Central memory CD4-positive, alpha-beta T cell (primary cell): ENCODE measurements around the gene ADORA2A.

Experiments
- DNase-seq: peaks from one replicate; pipeline ENCODE4 v3.0.0; 2022

Gene ADORA2A

DNA sequence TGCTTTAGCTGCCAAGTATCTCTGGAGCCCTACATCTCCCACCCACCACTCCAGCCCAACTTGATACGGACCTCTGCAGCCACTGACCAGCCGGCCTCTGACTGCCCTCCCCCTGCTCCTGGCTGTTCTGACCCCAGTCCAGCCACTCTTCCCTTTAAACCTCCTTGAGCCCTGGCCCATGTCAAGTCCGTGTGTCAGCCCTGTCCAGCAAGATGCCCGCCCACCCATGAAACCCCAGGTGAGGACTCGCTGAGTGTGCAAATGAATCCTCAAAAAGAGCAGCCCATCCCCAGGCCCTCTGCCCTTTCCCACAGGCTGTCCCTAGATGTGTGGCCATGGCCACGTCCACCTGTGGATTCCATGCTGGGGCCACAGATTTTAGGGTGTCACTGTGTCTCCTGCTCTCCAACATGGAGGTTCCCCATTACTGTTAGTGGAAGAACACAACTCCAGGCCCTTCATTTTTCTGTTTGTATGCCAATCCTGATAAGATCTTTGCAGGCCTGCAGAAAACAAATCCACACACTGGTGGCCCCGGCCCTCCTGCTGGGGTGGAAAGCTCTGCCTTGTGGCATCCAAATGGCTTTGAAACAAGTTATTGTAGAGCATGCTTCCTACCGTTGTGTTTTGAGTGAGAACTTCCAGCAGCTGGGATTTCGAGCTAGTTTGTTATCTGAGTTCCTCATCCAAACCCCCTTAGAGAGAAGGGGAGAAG is 22.7 kb upstream of the ADORA2A start:
- no peak for DNase-seq

DNA sequence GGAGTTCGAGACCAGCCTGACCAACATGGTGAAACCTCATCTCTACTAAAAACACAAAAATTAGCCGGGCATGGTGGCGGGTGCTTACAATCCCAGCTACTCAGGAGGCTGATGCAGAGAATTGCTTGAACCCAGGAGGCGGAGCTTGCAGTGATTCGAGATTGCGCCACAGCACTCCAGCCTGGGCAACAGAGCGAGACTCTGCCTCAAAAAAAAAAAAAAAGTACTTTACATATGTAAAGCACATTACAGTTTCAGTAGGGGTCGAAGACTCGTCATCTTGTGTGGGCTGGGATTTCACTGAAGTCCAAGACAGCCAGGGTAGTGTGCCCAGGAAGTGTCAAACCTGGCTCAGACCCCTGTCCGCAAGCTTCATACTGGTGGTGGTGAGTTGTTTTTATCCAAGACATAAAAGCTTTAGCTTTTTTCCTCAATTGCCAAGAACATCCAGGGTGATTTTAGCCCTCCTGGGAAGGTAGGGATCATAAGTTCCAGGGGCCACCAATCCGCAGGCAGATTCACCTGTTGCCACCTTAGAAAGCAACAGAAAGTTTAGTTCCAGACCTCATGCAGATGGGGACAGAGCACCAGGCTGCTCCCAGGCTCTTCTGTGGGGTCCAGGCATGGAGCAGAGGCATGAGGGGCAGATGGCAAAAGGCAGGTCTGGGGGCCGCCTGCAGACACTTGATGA is 21.6 kb upstream of the ADORA2A start:
- no peak for DNase-seq

DNA sequence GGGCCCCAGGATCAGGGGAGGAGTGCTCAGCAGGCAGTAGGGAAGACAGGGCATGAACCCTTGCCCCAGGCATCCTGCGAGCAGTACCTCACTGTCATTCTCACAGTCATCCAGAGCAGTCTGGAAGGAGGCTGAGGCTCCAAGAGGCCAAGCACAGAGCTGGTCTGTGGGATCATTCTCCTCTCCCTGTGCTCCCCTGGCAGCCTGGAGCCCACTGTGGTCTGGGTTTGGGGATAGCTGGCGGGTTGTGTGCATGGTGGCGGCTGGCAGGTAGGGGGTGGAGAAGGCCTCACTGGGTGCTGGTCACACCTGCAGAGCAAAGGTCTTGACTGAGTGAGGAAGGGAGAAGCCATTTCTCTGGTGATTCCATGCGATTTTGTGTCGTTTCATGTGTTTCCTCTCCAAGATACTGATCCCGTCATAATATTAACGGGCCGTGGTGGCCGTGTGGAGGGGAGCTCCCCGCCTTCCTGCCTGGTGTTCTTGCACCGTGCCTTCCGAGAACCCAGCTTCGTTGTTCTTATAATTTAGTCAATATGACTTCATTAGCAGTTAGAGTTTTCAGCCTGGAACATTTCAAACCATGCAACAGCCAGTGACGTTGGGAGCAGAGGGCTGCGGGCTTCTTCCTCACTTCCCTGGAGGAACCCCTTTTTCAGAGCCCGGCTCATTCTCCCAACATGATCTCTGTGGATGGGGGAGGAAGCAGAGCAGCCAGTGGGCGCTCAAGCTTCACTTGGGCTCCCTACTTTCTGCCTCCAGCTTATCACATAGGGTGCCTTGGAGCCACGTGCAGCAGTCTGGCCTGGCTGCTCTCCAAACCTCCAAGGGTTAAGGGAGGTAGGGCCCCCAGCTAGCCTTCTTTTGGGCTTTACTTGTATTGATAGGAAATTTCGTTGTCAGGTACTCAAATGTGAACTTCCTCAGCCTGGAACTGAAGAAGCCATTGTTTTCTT is 20.8 kb upstream of the ADORA2A start:
- DNase-seq = no peak

DNA sequence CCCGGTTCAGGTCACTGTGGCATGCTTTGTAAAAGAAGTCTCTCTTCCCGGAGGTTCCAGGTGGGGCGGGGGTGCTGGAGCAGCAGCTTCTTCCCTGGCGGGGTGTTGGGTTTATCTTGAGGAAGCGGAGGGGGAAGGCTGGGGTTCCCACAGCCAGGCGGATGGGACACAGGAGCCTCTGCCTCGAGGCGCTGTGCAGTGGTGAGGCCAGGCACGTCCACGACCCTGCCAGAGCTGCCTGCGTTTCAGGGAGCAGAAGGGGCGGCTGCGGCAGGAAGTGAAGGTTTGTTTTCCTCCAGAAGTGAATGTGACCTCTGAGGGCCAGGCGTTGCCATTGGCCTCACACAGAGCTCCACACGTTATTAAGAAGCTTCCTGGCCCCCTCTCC is 20.1 kb upstream of the ADORA2A start:
- DNase-seq = no peak

DNA sequence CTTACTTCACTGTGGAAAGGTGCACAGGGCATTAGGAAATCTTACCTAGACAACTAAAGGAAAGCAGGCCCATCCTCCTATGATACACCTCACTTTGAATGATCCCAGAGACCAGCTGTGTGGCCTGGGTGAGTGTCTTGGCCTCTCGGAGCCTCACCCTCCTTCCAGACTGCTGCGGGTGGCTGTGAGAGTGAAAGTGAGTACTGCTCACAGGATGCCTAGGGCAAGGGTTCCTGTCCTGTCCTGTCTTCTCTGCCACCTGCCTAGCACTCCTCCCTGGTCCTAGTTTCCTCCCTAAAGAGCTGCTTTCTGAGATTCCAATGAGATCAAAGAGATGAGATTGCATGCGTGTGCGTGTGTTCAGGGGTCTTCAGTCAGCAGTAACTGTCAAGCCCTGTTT is 19.5 kb upstream of the ADORA2A start:
- DNase-seq = no peak

DNA sequence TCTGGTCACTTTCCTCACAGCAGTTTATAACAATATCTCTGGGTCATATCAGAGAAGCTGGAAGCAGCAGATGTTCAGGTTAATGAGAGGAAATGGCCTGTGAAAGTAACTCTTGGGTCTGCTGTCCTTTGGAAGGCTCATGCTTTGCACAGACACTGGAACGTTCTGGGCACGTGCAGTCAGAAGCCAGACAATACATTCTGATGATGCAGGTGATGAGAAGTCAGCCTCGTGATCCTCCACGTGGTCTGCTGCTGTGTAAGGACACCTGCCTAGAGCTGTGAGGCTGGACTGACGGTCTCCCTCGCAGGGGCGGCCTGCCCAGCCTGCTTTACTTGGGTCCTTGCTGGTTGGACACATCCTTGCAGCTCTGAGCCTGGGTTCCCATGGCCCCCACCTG is 18.8 kb upstream of the ADORA2A start:
- DNase-seq = no peak

DNA sequence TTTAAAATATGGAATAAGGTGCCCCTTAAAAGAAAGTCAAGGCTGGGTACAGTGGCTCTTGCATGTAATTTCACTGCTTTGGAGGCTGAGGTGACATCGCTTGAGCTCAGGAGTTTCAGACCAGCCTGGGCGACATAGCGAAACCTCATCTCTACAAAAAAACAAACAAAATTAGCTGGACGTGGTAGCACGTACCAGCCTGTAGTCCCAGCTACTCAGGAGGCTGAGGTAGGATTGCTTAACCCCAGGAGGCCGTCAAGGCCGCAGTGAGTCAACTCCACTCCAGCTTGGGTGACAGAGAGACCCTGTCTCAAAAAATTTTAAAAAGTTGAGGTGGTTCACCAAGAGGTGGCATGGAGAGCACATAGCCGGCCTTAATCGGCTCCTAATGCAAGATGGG is 17.7 kb upstream of the ADORA2A start:
- no peak for DNase-seq

DNA sequence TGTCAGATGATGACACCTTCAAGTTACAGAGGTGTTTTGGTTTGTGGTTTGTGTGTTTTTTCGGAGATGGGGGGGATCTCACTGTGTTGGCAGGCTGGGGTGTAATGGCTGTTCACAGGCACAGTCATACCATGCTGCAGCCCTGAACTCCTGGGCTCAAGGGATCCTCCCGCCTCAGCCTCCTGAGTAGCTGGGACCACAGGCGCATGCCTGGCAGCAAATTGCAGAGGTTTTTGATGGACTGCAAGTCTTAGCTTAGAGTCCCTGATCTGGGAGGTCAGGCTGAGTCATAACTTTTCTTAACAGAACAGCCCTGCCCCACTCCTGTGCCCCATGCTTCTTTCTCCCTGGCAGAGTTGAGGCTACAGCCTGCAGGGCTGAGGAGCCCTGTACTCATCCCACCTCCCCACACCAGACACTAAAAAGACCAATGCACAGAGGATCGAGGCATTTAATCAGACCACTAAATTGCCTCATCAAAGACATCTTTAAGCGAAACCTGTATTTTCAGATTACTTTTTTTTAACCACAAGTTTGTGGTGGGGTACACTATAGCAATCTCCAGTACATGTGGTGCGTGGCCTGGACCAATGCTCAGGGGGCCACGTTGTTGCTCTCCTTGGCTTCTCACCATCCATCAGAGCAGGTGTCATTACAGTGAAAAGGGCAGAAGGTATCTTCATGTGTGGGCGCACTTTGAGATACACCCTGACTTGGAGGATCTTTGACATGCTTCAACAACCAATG is 17.1 kb upstream of the ADORA2A start:
- DNase-seq = no peak

DNA sequence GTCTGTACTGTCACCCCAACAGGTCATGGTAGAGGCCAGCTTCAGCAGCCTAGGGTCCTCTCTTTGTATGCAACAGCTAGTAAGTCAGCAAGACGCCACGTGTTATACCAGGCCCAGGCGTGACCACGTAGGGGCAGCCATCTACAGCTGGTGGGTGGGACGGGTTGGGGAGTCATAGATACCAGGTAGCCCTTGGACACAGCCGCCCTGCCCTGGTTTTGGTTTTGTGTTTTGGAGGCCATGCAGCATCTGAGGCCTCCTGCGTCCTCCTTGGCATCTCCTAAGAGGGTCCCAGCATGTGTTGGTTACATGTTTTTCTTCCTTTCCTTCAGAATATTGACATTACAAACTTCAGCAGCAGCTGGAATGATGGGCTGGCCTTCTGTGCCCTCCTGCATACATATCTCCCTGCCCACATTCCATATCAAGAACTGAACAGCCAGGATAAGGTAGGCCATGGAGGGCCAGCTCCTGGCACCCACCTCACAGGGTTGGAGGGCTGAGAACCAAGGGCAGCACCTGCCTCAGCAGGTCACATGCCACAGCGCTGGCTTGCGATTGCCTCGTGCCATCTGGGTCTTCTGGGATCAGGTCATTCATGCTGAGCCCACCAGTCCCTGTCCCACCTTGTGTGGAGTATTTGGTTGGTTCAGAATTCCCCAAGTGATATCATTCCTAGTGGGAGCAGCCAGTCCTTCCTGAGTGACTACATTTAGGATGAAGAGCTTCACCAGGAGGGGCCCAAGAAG is 16.0 kb upstream of the ADORA2A start:
- DNase-seq = no peak

DNA sequence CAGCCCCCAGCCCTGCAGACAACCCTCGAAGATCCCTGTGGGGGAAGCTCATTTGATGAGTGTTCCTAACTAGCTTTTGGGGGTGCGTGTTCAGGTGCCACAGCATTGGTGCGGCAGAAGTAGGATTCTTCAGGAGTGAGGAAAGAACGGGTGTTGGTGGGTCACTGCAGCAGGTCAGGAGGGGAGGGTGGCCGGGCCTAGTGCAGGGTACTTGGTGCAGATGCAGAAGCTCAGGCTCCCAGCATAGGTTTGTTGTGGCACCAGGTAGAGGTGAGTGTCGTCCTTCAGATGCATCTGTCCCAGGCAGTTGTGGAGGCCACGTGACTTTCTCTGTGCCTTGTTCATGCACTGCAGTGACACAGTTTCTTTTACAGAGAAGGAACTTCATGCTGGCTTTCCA is 15.1 kb upstream of the ADORA2A start:
- no peak for DNase-seq

DNA sequence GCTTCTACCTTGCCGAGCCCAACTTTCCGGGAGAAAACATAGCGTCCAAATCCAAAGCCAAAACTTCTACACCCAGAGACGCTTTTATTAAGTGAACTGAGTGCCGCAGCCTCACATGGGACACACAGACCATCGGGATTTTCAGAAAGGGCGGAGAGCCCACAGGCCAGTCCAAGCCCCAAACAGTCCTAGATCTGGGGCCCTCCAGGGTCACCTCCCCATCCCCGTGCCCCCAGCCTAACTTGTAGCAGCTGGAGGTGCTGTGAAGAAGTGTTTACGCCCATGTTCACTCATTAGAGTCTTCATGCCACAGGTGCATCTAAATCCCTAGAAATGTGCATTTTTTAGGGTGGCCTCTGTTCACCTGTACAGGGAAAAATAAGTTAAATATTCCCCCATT is 14.1 kb upstream of the ADORA2A start:
- no peak for DNase-seq

DNA sequence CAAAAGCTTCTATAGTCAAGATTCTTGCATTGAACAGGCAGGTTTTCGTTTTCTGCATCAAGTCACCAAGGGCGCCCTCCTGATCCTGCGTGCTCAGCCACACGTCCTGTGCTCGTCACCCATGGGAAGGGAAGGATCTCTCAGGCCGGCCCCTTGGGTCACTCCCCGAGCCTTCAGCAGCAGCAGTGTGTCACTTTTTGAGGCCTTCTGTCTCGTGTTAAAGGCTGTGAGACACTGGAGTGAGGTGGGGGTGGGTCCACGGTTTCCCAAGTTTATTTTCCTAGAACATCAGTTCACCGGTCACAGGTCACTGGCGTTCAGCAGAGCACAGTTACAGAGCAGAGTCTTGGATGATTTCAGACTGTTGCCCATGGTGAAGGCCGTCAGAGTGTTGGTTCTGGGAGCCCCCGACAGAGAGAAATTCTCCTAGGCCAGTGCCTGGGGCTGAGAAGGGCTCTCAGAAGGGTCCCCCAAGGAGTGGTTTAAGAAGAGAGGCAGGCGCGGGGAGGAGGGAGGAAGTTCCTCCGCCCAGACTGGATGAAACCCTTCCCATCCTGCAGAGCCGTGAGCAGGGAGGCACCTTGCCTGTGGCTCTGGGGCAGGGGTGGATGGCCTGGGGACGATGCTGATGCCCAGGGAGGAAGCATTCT is 13.5 kb upstream of the ADORA2A start:
- no peak for DNase-seq

DNA sequence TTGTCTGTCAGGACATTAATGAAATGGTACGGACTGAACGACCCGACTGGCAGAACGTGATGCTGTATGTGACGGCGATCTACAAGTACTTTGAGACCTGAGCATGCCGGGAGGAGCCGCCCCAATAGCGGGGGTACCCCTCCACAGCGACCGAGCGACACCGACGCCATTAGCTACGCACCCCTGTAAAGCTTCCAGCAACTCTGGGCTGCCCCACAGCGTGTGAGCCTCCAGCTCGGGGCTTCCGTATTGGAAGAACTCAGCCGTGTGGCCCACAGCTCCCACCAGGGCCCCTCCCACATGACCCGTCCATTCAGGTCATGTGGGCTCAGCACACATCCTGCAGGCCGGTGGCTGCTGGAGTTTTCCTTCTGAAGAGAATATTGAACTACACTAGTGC is 12.9 kb upstream of the ADORA2A start:
- no peak for DNase-seq

DNA sequence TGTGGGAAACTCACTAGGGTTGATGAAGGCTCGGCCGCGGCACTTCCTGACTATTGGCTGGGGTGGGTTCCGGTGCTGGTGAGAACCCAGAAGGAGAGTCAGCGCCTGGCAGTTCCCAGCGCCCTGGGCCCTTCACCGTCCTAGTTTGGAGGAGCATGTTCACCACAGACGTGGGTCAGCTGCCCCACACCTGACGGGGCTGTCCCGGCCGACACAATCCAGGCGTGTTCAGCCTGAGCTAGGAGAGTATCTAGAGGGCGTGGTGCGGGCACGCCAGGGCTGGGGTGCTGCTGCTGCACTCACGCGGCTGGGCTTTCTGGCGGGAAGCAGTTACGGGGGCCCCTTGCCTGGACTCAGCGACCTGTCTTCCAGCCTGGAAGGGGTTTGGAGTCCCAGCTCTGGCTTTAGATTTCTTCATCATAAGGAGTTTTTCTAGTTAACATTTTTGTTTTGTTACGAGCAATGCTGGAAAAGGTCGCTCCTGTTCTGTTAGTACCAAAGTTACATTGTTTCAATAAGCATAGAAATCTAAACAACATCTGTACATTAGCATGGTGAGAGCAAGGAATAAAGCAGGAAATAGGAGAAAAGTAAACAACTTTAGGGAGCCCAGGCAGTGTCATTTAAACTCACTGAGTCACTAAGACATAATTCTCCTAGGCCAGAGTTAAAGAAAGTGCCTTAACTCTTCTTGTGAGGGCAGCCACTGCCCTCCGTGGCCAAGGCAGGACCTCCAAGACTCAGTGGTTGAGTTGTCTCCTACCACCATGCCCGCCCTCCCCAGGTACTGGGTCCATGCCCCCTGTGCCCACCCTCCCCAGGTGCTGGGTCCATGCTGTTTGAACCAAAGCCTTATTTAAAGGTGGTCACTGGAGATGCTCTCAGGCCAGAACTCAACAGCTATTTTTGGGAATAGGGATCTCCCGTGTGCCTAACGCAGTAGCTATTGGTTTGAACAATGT is 12.1 kb upstream of the ADORA2A start:
- DNase-seq = no peak

DNA sequence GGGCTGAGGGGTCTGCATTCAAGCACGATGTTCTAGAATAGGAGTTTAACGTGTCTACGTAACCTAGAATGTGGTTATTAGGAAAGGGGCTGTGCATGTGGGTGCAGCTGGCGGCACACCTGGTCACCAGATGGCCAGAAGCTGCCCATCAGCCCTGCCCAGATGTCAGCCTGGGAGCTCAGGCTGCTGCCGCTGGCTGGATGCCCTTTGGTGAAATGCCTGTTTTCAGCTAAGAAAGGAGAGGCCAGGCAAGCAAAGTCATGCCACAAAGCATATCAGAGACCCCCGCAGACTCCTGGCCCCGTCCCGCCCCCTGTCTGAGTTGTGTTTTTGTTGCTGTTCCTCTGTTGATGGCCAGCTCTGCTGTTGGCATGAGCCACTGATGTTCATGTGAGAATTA is 11.3 kb upstream of the ADORA2A start:
- DNase-seq = no peak

DNA sequence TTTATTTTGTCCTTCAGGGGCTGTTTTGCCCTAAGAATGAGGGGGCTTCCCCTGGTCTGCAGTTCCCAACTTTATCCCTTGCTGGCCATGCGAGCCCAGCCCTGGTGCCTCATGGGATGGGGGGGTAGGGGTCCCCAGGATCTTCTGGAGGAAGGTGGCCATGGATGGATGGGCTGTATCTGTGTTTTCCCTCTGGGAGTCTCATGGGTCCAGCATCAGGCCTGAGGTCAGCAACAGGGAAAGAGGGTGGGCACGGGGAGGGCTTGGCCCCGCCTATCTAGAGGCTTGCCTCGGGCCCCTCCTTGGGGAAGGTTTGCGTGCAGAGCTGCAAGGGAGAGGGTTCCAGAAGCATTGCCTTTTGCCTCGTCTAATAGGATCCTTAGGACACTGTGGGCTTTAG is 10.8 kb upstream of the ADORA2A start:
- DNase-seq = no peak

DNA sequence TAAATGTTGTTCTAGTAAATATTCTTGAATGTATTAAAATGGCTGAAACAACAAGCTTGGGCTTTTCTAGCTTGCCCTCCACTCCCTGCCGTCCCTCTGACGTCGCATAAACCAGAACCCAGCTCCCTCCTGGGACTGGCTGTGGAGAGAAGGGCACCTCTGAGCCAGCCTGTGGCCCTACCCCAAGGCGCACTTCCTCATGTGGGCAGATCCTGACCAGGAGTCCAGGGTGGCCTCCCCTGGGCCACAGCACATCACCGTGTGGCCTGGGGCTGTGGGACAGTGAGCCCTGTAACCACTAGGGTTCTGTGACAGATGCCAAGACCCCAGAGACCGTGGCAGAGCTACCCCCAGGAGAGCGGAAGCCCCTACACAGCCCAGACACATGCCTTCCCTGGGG is 10.2 kb upstream of the ADORA2A start:
- DNase-seq = no peak

DNA sequence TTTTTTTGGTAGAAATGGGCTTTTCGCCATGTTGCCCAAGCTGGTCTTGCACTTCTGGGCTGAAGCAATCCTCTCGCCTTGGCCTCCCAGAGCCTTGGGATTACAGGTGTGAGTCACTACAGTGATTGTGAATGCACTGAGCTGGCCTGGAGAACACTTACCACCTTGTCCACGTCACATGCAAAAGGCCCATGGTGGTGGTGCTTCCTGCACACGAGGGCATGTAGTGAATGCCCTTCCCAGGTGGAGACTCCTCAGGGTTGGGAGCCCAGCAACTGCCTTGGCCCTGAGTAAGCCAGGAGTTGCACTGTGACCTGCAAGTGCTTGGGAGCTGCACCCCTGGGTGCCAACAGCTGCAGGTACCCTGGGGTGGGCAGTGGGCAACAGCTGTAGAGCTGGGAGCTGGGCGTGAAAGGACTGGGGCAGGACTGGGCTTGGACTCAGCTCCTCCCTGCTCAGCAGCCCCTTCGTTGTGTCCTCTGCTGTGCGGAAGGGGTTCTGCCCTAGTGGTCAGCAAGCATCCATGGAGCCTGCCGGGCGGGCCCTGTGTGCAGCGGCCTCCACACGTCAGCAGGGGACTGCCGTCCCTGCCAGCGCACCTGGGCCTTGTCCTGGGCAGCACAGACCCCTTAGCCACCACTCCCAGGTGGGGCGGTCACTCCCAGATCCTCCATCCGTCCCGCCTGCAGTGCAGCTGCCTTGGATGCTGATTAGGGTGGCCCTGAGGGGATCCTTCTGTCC is 9.3 kb upstream of the ADORA2A start:
- no peak for DNase-seq

DNA sequence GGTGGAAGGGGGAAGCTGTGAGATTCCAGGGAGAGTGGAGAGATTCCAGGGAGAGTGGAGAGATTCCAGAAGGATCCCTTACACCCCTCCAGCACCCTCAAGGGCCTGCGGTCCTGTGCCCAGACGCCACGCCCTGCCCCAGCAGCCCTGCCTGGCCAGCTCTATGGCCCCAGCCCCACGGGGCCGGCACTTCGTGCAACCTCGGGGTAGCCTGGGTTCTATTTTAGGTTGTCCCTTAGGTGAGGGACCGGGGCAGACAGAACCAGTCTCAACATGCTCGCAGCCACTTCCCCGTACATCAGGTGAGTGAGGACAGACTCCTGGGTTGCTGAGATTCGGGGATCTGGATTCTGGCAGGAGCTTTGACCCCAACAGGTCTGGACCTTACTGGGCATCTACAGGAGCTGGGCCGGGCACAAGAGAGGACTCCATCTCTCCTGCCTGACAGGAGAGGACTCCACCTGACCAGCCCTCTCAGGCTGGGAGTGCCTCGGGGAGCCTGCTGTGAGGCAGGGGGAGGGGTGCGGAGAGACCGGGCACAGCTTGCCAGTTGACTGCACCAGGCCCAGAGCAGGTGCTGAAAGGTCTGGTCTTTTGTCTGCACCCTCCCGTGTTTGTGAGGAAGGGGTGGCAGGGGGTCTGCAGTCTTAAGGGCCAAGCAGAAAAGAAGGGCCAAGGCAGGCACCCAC is 8.5 kb upstream of the ADORA2A start:
- DNase-seq = no peak
